HG03060 (cell line): ENCODE measurements around the gene KIAA0586.
"Not testable (repeated sequence)": the region's sequence is repeated elsewhere in the genome, so short reads cannot be mapped to it uniquely, and the experiment has no call there.

Experiments
- ATAC-seq: cut with Tn5 transposase; IDR thresholded peaks from one replicate; pipeline ENCODE4 v1.9.1; 2021; ENCODE audit warnings: low read depth, moderate number of reproducible peaks; ENCODE audit not compliant: unreplicated experiment

KIAA0586 gene

DNA sequence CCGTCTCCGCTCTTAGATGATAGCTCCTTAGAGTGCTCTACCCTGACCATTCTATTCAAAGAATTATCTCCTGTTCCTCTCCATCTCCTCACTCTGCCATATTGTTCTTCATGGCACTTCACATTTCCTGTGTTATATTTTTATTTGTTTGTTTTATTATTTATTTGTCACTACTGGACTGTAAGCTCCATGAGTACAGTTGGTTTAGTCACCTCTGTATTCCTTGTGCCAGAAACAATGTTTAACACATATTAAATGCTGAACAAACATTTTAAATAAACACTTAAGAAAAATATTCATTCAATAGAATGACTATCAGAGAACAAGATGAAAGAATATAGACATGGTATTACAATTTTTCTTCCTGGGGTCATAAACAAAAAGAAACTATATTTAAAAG is 35.6 kb downstream of the KIAA0586 start:
- ATAC-seq, result no peak

- ATAC-seq, result no peak
These were observed 37.1 kb downstream of the KIAA0586 start for GRCh38 chr14:58464652-58465051.

DNA sequence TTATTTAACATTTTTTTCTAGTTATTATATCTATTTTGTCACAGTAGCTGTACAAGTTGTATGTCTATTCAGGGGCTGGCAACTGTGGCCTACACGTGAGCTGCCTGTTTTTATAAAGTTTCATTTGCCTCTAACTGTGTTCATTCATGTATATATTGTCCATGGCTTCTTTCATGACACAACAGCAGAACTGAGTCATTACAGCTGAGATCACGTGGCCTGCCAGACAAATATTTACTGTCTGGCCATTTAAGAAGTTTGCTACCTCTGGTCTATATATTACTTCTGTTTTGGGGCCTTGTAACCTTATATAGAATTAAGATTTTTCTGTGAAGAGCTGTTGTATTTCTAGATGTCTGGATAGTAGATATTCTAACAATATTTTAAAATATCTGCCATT is 37.9 kb downstream of the KIAA0586 start:
- ATAC-seq, result no peak

- ATAC-seq, result no peak
These were observed 38.9 kb downstream of the KIAA0586 start for GRCh38 chr14:58466459-58466858.

GRCh38 chr14:58467575-58467974 is 40.1 kb downstream of the KIAA0586 start:
- ATAC-seq, result no peak

DNA sequence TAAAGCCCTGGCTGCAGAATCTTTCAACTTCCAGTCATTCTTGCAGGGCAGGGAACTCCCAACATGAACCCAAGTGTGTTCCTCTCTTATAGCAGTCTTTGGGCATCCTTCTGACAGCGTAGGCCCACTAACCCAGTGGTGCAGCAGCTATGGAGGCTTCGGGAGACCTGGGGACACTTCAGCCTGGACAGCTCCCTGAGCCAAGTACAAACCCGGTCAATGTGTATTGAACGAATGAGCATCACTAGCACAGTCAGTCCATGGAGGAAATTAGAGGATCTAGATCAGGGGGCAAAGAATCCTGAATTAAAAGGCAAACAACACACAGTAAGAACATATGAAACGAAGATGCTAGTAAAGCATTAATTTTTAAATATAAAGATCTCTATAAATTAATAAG is 41.8 kb downstream of the KIAA0586 start:
- ATAC-seq, result no peak

DNA sequence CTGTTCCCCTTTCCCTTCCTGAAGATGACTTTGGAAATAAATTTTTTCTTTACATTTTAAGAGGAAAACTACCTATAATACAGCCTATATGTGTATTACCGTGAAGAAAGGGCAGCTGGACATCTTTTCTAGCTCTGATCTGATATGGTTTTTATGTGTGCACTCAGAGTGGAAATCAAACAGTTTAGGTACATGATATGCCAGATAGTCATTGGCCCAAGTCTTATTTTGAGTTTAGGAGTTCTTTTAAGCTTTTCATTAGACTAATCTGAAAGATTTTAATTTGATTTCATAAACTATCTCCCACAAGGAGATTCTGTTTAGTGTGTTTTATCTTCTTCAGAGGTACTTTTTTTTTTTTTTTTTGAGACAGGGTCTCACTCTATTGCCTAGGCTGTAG is 48.8 kb downstream of the KIAA0586 start:
- no peak for ATAC-seq

- no peak for ATAC-seq
These were observed 50.1 kb downstream of the KIAA0586 start for GRCh38 chr14:58477653-58478052.

DNA sequence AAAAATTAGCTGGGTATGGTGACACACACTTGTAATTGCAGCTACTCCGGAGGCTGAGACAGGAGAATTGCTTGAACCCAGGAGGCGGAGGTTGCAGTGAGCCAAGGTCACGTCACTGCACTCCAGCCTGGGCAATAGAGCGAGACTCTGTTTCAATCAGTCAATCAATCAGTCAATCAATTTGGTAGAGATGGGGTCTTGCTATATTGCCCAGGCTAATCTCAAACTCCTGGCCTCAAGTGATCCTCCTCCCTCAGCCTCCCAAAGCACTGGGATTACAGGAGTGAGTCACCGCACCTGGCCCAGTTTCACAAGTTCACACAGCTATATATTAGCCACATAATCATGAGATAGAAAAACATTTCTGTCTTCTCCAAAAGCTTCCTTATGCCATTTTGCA is 50.8 kb downstream of the KIAA0586 start:
- not testable (repeated sequence) for ATAC-seq

DNA sequence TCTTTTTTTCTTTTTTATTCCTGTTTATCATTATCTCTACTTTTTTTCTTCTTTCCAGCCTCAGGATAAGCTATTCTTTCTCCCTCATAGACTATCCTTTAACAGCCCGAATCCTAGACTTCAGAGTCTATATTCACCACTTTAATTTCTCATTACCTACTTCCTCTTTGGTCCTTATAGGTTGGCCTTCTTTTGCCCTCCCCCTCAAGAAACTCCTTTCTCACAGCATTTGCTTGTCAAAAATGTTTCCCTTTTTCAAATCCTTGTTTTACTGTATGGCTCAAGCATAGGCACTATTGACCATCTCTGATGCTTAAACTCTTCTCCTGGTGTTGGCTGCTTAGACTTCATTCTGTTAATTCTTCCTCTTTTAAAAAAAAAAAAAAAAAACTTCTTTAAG is 52.5 kb downstream of the KIAA0586 start:
- ATAC-seq, result no peak

DNA sequence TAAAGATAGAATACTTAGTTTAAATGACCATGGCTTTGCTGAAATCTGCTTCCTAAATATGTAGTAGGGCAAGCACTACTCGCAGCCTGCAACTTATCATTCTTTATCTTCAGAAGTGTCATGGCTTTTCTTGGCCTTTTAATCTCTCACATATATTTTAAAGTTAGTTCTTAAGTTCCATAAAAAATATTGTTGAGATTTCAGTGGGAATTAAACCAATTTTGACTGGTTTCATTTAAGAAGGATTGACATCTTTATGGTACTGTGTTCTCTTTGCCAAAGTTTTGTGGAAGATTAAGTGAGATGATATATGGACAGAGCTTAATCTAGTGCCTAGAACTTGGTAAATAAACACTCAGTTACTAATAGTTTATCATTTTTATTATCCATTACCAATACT is 56.7 kb downstream of the KIAA0586 start:
- no peak for ATAC-seq

- ATAC-seq, result no peak
These were observed 61.0 kb downstream of the KIAA0586 start for GRCh38 chr14:58488550-58488949.

GRCh38 chr14:58491593-58491992 is 64.1 kb downstream of the KIAA0586 start:
- no peak for ATAC-seq

- no peak for ATAC-seq
These were observed 64.5 kb downstream of the KIAA0586 start for GRCh38 chr14:58492044-58492443.

- ATAC-seq, result no peak
These were observed 73.8 kb downstream of the KIAA0586 start for GRCh38 chr14:58501214-58501816.

- no peak for ATAC-seq
These were observed 85.8 kb downstream of the KIAA0586 start for GRCh38 chr14:58513272-58513671.

GRCh38 chr14:58517592-58517991 is 90.1 kb downstream of the KIAA0586 start:
- ATAC-seq, result no peak

GRCh38 chr14:58525691-58526090 is 98.2 kb downstream of the KIAA0586 start:
- ATAC-seq, result not testable (repeated sequence)

GRCh38 chr14:58533446-58533845 is 105.9 kb downstream of the KIAA0586 start:
- ATAC-seq, result no peak

GRCh38 chr14:58535044-58535443 is 107.5 kb downstream of the KIAA0586 start:
- no peak for ATAC-seq

GRCh38 chr14:58537004-58537403 is 109.5 kb downstream of the KIAA0586 start:
- no peak for ATAC-seq

DNA sequence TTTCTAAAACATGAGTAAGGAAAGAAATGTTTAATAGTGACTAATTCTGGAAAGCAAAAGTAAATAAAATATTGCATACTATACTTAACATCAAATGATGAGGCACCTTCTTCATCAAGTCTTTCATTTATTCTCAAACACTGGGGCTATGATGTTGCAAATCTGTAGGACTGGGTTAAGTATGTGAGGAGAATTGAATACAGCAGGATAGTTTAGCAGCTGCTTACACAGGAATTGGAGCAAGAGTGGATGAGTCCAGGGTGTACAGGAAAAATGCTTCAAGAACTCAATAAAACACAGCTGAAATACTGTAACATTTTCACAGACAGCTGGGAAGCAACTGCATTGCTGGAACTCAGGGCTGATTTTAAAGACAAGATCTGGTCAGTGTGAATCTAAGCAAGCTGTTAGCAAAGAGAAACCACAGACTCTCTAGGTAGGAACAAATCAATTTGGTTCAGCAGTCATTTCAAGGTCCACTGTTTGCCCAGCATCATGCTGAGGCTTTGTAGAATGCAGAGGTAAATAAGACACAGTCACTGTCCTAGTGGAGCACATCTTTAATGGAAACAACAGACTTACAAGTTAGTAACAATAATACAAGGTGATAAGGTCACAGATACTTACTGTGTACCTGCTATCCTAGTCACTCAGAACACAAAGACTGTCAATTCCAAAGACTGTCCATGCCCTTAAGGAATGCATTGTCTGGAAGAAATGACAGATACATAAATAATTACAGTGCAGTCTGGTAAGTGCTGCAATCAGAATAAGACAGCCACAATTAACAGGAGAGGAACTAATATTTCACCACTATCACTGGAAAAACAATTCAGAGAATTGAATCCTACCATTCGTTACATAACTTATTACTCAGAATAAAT is 113.5 kb downstream of the KIAA0586 start:
- ATAC-seq, result no peak
